Trophoblast cell (in vitro differentiated cells and primary cell): ENCODE results near the gene GRIA4.

Source experiments
- DNase-seq, 2 donors: peaks; one replicate each; pipeline ENCODE4 v3.0.0-alpha.2; 2016
- H2AFZ ChIP-seq: 2 replicates; pipeline ENCODE4 v1.6.1; 2013; ENCODE audit warnings: low read length, moderate library complexity, mild to moderate bottlenecking; ENCODE audit not compliant: insufficient read depth, poor library complexity
- H2AK5ac ChIP-seq: 2 replicates; pipeline ENCODE4 v1.6.1; 2013; ENCODE audit warnings: mild to moderate bottlenecking, low read length
- H2BK120ac ChIP-seq: 2 replicates; pipeline ENCODE4 v1.6.1; 2013; ENCODE audit warnings: low read length, mild to moderate bottlenecking, moderate library complexity; ENCODE audit not compliant: insufficient read depth, poor library complexity
- H2BK12ac ChIP-seq: 2 replicates; pipeline ENCODE4 v1.6.1; 2013; ENCODE audit warnings: mild to moderate bottlenecking, low read length, moderate library complexity
- H2BK5ac ChIP-seq: 2 replicates; pipeline ENCODE4 v1.6.1; 2013; ENCODE audit warnings: low read length, low read depth, moderate library complexity, mild to moderate bottlenecking; ENCODE audit not compliant: poor library complexity
- H3K14ac ChIP-seq: 2 replicates; pipeline ENCODE4 v1.6.1; 2013; ENCODE audit warnings: mild to moderate bottlenecking, low read length
- H3K18ac ChIP-seq: 2 replicates; pipeline ENCODE4 v1.6.1; 2013; ENCODE audit warnings: mild to moderate bottlenecking, low read length
- H3K23ac ChIP-seq: 2 replicates; pipeline ENCODE4 v1.6.1; 2013; ENCODE audit warnings: low read length
- H3K27ac ChIP-seq: 2 replicates; pipeline ENCODE4 v1.5.1; 2013; ENCODE audit warnings: low read depth, mild to moderate bottlenecking, inconsistent platforms, low read length, moderate library complexity
- H3K27me3 ChIP-seq: 2 replicates; pipeline ENCODE4 v1.6.1; 2013; ENCODE audit warnings: inconsistent platforms, mild to moderate bottlenecking, low read length, moderate library complexity; ENCODE audit not compliant: insufficient read depth
- H3K36me3 ChIP-seq, 2 experiments: 1 replicate in 1 of 2; 2 replicates in 1 of 2; pipeline ENCODE4 v1.6.1; 2013; ENCODE audit warnings: low read length in 2 of 2, mild to moderate bottlenecking in 2 of 2, moderate library complexity in 1 of 2; ENCODE audit not compliant: insufficient read depth in 2 of 2, control insufficient read depth in 1 of 2
- H3K4ac ChIP-seq: 2 replicates; pipeline ENCODE4 v1.6.1; 2013; ENCODE audit warnings: low read depth, mild to moderate bottlenecking, low read length, moderate library complexity
- H3K4me1 ChIP-seq, 2 experiments: 1 replicate in 1 of 2; 2 replicates in 1 of 2; pipeline ENCODE4 v1.6.1; 2013; ENCODE audit warnings: low read length in 2 of 2, mild to moderate bottlenecking in 2 of 2, moderate library complexity in 1 of 2; ENCODE audit not compliant: insufficient read depth in 2 of 2, control insufficient read depth in 1 of 2
- H3K4me2 ChIP-seq: 2 replicates; pipeline ENCODE4 v1.6.1; 2013; ENCODE audit warnings: inconsistent platforms, mild to moderate bottlenecking, low read length, moderate library complexity
- H3K4me3 ChIP-seq: 2 replicates; pipeline ENCODE4 v1.5.1; 2013; ENCODE audit warnings: mild to moderate bottlenecking, low read depth, low read length, inconsistent platforms
- H3K79me1 ChIP-seq: one replicate; pipeline ENCODE4 v1.6.1; 2013; ENCODE audit warnings: low read length
- H3K79me2 ChIP-seq: 2 replicates; pipeline ENCODE4 v1.6.1; 2013; ENCODE audit warnings: low read length, mild to moderate bottlenecking; ENCODE audit not compliant: control insufficient read depth, insufficient read depth, poor library complexity
- H3K9ac ChIP-seq: 2 replicates; pipeline ENCODE4 v1.6.1; 2013; ENCODE audit warnings: mild to moderate bottlenecking, low read length
- H3K9me3 ChIP-seq: 2 replicates; pipeline ENCODE4 v1.6.1; 2013; ENCODE audit warnings: low read depth, mild to moderate bottlenecking, control low read depth, inconsistent platforms, low read length; ENCODE audit not compliant: insufficient read depth
- H4K12ac ChIP-seq: 2 replicates; pipeline ENCODE4 v1.6.1; 2013; ENCODE audit warnings: low read depth, mild to moderate bottlenecking, low read length, moderate library complexity
- H4K8ac ChIP-seq: 2 replicates; pipeline ENCODE4 v1.6.1; 2013; ENCODE audit warnings: low read depth, mild to moderate bottlenecking, low read length, moderate library complexity
- H4K91ac ChIP-seq: one replicate; pipeline ENCODE4 v1.6.1; 2013; ENCODE audit warnings: low read depth, mild to moderate bottlenecking, low read length, moderate library complexity
- WGBS: extraction: QIAGEN DNeasy Blood & Tissue Kit; methylation state at CpG from one replicate; pipeline ENCODE4 v1.1.7; 2013; ENCODE audit warnings: missing lambda C conversion rate; ENCODE audit not compliant: insufficient read length, insufficient coverage; ENCODE audit errors: extremely low coverage; 5-methylcytosine and 5-hydroxymethylcytosine counted together

GRIA4 gene

DNA sequence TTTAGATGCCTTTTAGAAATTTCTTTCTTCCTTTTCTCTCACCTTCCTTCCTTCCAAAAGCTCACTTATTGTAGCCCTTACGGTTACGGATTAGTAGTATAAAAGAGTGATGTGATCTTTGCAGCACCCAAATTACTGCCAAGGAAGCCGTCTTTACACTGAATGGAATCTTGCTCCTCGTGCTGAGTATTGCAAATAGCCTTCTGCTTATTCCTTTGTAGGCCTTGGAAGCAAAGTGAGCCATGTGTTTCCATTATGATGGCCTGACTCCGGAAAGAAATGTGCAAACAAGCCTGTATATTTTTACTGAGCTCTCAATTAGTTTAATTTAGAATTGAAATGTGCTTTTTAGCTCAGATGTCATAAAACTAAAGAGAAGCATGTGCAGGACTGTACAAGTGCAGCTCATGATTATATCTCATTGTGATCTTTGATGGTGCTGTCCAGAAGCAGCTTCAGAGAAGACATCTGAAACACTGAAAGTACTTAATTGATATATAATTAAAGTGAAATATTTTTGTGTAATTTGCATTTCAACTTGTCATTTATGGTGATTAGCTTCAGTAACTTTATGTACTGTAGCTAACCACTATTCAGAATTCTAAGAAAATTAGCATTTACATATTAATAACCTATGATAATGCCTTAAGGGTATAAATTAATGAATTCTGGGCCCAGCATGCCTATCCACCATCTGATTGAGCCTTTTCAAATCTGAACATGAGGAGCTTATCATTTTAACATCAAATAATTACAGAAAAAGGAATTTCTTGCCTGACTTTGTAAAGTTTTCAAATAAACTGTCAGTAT is 129.3 kb downstream of the GRIA4 start:
- no peak overlapping the region for H3K18ac ChIP-seq
- WGBS, result no CpG with 5 or more reads among the region's 5 CpGs
- no peak overlapping the region for H3K23ac ChIP-seq
- H2BK120ac ChIP-seq, result no peak overlapping the region
- H3K4me1 ChIP-seq, result no peaks in the 10 kb centered on the region
- H3K27me3 ChIP-seq, result no peaks in the 10 kb centered on the region
- no peak overlapping the region for H3K14ac ChIP-seq
- H3K4me3 ChIP-seq, result no peak overlapping the region
- no peaks in the 10 kb centered on the region for H3K79me2 ChIP-seq
- H2BK5ac ChIP-seq, result no peak overlapping the region
- H3K9me3 ChIP-seq, result no peaks in the 10 kb centered on the region
- H3K4ac ChIP-seq, result no peak overlapping the region
- H4K91ac ChIP-seq, result no peak overlapping the region
- no peaks in the 10 kb centered on the region for H3K36me3 ChIP-seq
- no peak overlapping the region for H3K9ac ChIP-seq
- no peaks in the 10 kb centered on the region for H3K79me1 ChIP-seq
- H4K8ac ChIP-seq, result no peak overlapping the region
- no peak overlapping the region for H2AK5ac ChIP-seq
- H3K4me2 ChIP-seq, result no peak overlapping the region
- H2AFZ ChIP-seq, result no peak overlapping the region
- no peak overlapping the region for H2BK12ac ChIP-seq
- no peak overlapping the region for H4K12ac ChIP-seq
- no peak for DNase-seq
- no peak overlapping the region for H3K27ac ChIP-seq

DNA sequence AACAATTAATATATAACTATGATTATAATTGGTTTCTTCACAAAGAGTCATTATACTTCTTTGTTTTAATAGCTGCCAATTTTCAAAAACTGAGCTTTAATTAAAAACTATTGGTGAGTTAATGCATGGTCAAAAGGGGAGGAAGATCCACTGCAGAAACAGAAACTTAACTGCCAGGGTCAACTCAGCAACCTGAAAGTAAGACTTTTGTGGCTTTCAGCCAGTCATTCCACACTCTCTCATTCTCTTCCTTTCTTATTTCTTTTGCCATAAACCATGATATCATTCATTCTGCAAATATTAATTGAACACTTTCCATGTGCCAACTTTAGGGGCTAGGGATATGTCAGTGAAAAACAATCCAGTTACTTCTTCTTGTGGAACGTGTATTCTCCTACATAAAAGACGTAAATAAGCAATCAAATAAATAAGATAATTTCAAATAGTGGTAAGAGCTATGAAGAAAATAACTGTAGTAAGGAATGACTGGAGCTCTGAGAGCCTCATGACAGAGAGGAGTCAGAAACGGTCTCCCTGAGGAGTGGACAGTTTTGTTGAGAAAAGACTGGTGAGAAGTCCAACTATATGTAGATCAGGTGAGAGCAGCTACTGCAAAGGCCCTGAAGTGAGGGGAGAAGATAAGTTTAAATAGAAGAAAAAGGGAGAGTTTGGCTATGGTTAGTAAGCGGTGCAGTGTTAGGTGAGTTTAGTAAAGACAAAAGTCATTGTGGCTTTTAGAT is 130.5 kb downstream of the GRIA4 start:
- Histone ChIP-seq H3K9me3 (no peaks in the 10 kb centered on the region), H4K91ac (no peak overlapping the region), H3K79me2 (no peaks in the 10 kb centered on the region), H3K27ac (no peak overlapping the region), H3K79me1 (no peaks in the 10 kb centered on the region), H3K27me3 (no peaks in the 10 kb centered on the region), H2BK5ac (no peak overlapping the region), H2AK5ac (no peak overlapping the region), H2AFZ (no peak overlapping the region), H3K4me3 (no peak overlapping the region), H2BK120ac (no peak overlapping the region), H3K23ac (no peak overlapping the region), H3K9ac (no peak overlapping the region), H4K8ac (no peak overlapping the region), H3K4ac (no peak overlapping the region), H3K4me2 (no peak overlapping the region), H4K12ac (no peak overlapping the region), H3K4me1 (no peaks in the 10 kb centered on the region), H2BK12ac (no peak overlapping the region), H3K36me3 (no peaks in the 10 kb centered on the region), H3K14ac (no peak overlapping the region), H3K18ac (no peak overlapping the region)
- no peak for DNase-seq
- WGBS, result 100% methylated on average over 1 of the region's 4 CpGs

DNA sequence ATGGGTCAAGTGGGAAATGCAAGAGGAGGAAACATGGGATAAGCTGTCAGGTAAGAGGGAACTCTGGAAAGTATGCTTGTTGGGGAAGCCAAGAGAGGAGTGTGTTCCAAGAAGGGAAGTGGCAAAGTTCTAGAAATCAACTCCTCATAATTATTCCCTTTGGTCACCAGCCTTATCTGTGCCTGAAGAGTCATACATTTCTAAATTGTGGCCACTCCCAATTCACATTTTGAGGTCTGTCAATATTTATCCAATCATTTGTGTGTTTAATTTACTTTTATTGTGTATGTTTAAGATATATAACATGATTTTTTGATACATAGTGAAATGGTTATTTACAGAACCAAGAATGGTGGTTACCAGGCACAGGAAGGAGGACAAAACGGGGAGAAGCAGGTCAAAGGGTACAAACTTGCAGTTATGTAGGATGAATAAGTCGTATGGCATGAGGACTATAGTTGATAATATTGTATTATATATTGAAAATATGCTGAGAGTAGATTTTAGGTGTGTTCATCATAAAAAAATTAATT is 131.7 kb downstream of the GRIA4 start:
- H2AK5ac ChIP-seq, result no peak overlapping the region
- H4K8ac ChIP-seq, result no peak overlapping the region
- H3K14ac ChIP-seq, result no peak overlapping the region
- H3K79me2 ChIP-seq, result no peaks in the 10 kb centered on the region
- H3K27ac ChIP-seq, result no peak overlapping the region
- H3K4me3 ChIP-seq, result no peak overlapping the region
- H3K27me3 ChIP-seq, result no peaks in the 10 kb centered on the region
- no peak overlapping the region for H4K91ac ChIP-seq
- no peak overlapping the region for H2BK5ac ChIP-seq
- WGBS, result no CpG with 5 or more reads among the region's 2 CpGs
- H3K36me3 ChIP-seq, result no peaks in the 10 kb centered on the region
- H3K9me3 ChIP-seq, result no peaks in the 10 kb centered on the region
- H3K4me2 ChIP-seq, result no peak overlapping the region
- H3K4ac ChIP-seq, result no peak overlapping the region
- no peaks in the 10 kb centered on the region for H3K79me1 ChIP-seq
- no peak overlapping the region for H3K23ac ChIP-seq
- H3K4me1 ChIP-seq, result no peaks in the 10 kb centered on the region
- H4K12ac ChIP-seq, result no peak overlapping the region
- no peak overlapping the region for H2BK120ac ChIP-seq
- no peak overlapping the region for H3K18ac ChIP-seq
- no peak overlapping the region for H2AFZ ChIP-seq
- no peak for DNase-seq
- no peak overlapping the region for H2BK12ac ChIP-seq
- no peak overlapping the region for H3K9ac ChIP-seq

DNA sequence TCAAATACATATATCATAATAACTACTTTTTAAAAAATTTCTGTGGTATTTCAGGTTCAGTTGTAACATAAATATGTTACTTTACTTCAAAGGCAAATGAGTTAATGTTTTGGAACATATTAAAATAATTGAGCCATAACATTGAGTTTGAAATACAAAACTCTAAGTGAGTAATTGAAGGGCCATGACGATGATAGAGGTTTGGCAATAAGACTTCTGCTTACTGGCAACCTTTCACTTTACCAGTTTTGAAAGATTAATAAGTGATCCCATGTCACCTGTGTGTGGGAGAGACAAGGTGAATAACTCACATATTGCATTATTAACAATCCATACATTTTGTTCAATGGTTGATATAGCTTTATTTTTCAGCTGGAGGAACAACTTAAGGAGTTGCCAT is 144.4 kb downstream of the GRIA4 start:
- Histone ChIP-seq H3K23ac (no peak overlapping the region), H3K4me1 (no peaks in the 10 kb centered on the region), H3K9me3 (no peaks in the 10 kb centered on the region), H3K79me1 (no peaks in the 10 kb centered on the region), H3K14ac (no peak overlapping the region), H3K4ac (no peak overlapping the region), H3K9ac (no peak overlapping the region), H2BK12ac (no peak overlapping the region), H3K18ac (no peak overlapping the region), H2BK120ac (no peak overlapping the region), H3K27ac (no peak overlapping the region), H2AFZ (no peak overlapping the region), H4K8ac (no peak overlapping the region), H3K79me2 (no peaks in the 10 kb centered on the region), H4K12ac (no peak overlapping the region), H3K4me2 (no peak overlapping the region), H3K36me3 (no peaks in the 10 kb centered on the region), H2BK5ac (no peak overlapping the region), H4K91ac (no peak overlapping the region), H3K4me3 (no peak overlapping the region), H3K27me3 (no peaks in the 10 kb centered on the region), H2AK5ac (no peak overlapping the region)
- no peak for DNase-seq
- no CpG with 5 or more reads among the region's 1 CpG for WGBS
